Upper lobe of left lung (tissue), 4 donors: ENCODE measurements around the gene DTWD2.

ENCODE experiments used
- EP300 ChIP-seq, 4 donors: sonication (generic); formaldehyde crosslinking; IDR thresholded peaks; one replicate each; pipeline ENCODE4 v1.5.1; 2017; ENCODE audit warnings: antibody characterized with exemption in 4 of 4, control low read depth in 2 of 4
- POLR2A ChIP-seq, 4 donors: fragments of 450-650 bp; IDR thresholded peaks; one replicate each; pipeline ENCODE4 v1.5.1; 2016 to 2017; ENCODE audit warnings: antibody characterized with exemption in 4 of 4, mild to moderate bottlenecking in 2 of 4
- TF ChIP-seq, protein P1 (sequence below), 6 experiments: fragments of 450-650 bp in 4 of 6; fragments of 200-600 bp in 2 of 6; sonication (generic) in 2 of 6; IDR thresholded peaks; one replicate each; pipeline ENCODE4 v1.5.1; 2016 to 2019; ENCODE audit warnings: antibody characterized with exemption in 6 of 6

DNA sequence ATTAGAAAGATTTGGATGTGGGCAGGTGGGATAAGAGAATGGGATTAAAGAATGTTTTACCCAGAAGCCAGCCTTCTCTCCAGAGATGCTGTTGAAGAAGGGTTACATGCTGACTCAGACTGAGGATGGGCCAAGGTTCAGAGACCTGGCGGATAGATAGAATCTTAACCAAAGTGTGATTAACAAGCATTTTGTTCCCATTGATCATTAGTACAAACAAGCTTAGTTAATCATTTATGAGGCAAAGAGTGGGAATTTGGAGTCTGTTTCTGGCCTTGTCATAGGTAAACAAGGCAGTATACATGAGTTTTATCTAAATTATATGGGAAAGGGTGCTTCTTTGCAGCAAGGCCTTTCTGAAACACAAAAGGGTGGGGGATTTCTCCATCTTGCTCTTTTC, 20.8 kb upstream of the DTWD2 start:
- TF ChIP-seq, protein P1, sequence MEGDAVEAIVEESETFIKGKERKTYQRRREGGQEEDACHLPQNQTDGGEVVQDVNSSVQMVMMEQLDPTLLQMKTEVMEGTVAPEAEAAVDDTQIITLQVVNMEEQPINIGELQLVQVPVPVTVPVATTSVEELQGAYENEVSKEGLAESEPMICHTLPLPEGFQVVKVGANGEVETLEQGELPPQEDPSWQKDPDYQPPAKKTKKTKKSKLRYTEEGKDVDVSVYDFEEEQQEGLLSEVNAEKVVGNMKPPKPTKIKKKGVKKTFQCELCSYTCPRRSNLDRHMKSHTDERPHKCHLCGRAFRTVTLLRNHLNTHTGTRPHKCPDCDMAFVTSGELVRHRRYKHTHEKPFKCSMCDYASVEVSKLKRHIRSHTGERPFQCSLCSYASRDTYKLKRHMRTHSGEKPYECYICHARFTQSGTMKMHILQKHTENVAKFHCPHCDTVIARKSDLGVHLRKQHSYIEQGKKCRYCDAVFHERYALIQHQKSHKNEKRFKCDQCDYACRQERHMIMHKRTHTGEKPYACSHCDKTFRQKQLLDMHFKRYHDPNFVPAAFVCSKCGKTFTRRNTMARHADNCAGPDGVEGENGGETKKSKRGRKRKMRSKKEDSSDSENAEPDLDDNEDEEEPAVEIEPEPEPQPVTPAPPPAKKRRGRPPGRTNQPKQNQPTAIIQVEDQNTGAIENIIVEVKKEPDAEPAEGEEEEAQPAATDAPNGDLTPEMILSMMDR (IDR thresholded peaks at IDR 0.05): no peak
- TF ChIP-seq EP300 (IDR thresholded peaks at IDR 0.05) (no peak), POLR2A (IDR thresholded peaks at IDR 0.05) (no peak)
